GM23248 (cell line): ENCODE measurements around the gene ARFGAP3.

ENCODE experiments used
- EZH2 ChIP-seq: fragments of 200-600 bp; sonication (generic); IDR thresholded peaks from 2 replicates; pipeline ENCODE4 v1.6.1; 2018; ENCODE audit warnings: antibody characterized with exemption, mild to moderate bottlenecking; ENCODE audit not compliant: insufficient read depth, poor library complexity, severe bottlenecking
- EZH2phosphoT487 ChIP-seq: fragments of 200-600 bp; sonication (generic); IDR thresholded peaks from 2 replicates; pipeline ENCODE4 v1.6.1; 2018; ENCODE audit warnings: antibody characterized with exemption, moderate library complexity, mild to moderate bottlenecking, low read depth; ENCODE audit not compliant: insufficient read depth

DNA sequence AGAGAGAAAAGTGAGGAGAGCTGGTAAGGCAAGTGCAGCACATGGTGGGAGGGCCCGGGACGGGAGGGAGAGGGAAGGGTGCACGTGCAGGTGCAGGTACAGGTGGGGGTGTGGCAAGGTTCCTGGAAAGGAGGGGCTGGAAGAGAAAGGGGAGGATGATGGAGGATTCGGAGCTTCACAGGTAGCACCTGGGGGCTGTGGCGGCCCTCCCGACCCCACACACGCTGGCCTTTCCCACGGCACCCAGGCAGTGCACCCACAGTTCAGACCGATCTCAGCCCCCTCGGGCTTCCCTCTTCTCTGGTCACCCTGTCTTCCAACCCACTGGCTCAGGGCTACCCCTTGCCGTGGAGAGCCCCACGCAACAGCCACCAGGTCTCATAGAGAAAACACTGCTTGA is 69.1 kb downstream of the ARFGAP3 start:
- TF ChIP-seq EZH2phosphoT487: no peak
- no peak for TF ChIP-seq EZH2
